Parathyroid adenoma (tissue), 2 donors: Measurements from ENCODE around the gene RAPGEF2.
"Not testable (repeated sequence)": the region's sequence is repeated elsewhere in the genome, so short reads cannot be mapped to it uniquely, and the experiment has no call there.

Experiments used
- H2AFZ ChIP-seq: fragments of 300-600 bp; sonication (generic); one replicate; pipeline ENCODE4 v1.7.0; 2017; ENCODE audit warnings: antibody characterized with exemption, mild to moderate bottlenecking
- H3K27ac ChIP-seq: fragments of 300-600 bp; sonication (generic); one replicate; pipeline ENCODE4 v1.7.0; 2017
- H3K27me3 ChIP-seq: fragments of 300-600 bp; sonication (generic); one replicate; pipeline ENCODE4 v1.7.0; 2017; ENCODE audit warnings: low read length; ENCODE audit not compliant: control insufficient read depth, insufficient read depth
- H3K36me3 ChIP-seq: fragments of 300-600 bp; sonication (generic); one replicate; pipeline ENCODE4 v1.7.0; 2017; ENCODE audit warnings: low read length; ENCODE audit not compliant: control insufficient read depth, insufficient read depth
- H3K4me1 ChIP-seq: fragments of 300-600 bp; sonication (generic); one replicate; pipeline ENCODE4 v1.7.0; 2017; ENCODE audit warnings: control low read depth
- H3K4me2 ChIP-seq: fragments of 300-600 bp; sonication (generic); one replicate; pipeline ENCODE4 v1.7.0; 2017; ENCODE audit warnings: low read length
- H3K4me3 ChIP-seq: fragments of 300-600 bp; sonication (generic); one replicate; pipeline ENCODE4 v1.7.0; 2017; ENCODE audit warnings: low read depth, low read length
- H3K79me2 ChIP-seq: fragments of 300-600 bp; sonication (generic); one replicate; pipeline ENCODE4 v1.7.0; 2017; ENCODE audit warnings: control low read depth
- H3K9ac ChIP-seq: fragments of 300-600 bp; sonication (generic); one replicate; pipeline ENCODE4 v1.7.0; 2017; ENCODE audit warnings: mild to moderate bottlenecking
- H3K9me3 ChIP-seq: fragments of 300-600 bp; sonication (generic); one replicate; pipeline ENCODE4 v1.7.0; 2017; ENCODE audit warnings: low read length; ENCODE audit not compliant: control insufficient read depth
- TF ChIP-seq, protein P1 (sequence below): fragments of 300-600 bp; sonication (generic); IDR thresholded peaks from one replicate; pipeline ENCODE4 v1.7.0; 2017; ENCODE audit warnings: antibody characterized with exemption, mild to moderate bottlenecking
- donor health status: primary hyperparathyroidism.

The RAPGEF2 gene

GRCh38 chr4:159178979-159179969, 76.4 kb downstream of the RAPGEF2 start:
- Histone ChIP-seq H3K4me1 (no peaks in the 10 kb centered on the region), H3K4me3 (no peak overlapping the region), H3K27ac (peak overlapping the region; percentile 56), H3K9ac (no peak overlapping the region), H3K4me2 (peak overlapping the region; percentile 21), H3K79me2 (peaks cover 12% of the 10 kb centered on the region), H2AFZ (no peak overlapping the region), H3K9me3 (no peaks in the 10 kb centered on the region), H3K27me3 (no peaks in the 10 kb centered on the region), H3K36me3 (no peaks in the 10 kb centered on the region)
- TF ChIP-seq, protein P1, sequence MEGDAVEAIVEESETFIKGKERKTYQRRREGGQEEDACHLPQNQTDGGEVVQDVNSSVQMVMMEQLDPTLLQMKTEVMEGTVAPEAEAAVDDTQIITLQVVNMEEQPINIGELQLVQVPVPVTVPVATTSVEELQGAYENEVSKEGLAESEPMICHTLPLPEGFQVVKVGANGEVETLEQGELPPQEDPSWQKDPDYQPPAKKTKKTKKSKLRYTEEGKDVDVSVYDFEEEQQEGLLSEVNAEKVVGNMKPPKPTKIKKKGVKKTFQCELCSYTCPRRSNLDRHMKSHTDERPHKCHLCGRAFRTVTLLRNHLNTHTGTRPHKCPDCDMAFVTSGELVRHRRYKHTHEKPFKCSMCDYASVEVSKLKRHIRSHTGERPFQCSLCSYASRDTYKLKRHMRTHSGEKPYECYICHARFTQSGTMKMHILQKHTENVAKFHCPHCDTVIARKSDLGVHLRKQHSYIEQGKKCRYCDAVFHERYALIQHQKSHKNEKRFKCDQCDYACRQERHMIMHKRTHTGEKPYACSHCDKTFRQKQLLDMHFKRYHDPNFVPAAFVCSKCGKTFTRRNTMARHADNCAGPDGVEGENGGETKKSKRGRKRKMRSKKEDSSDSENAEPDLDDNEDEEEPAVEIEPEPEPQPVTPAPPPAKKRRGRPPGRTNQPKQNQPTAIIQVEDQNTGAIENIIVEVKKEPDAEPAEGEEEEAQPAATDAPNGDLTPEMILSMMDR, result no peak

- H3K36me3 ChIP-seq, H3K4me3 ChIP-seq, H2AFZ ChIP-seq, H3K27me3 ChIP-seq, H3K9ac ChIP-seq, H3K79me2 ChIP-seq, H3K4me1 ChIP-seq, H3K9me3 ChIP-seq, H3K4me2 ChIP-seq, H3K27ac ChIP-seq: not testable (repeated sequence)
Observed at GRCh38 chr4:159183885-159184605, 81.2 kb downstream of the RAPGEF2 start.

DNA sequence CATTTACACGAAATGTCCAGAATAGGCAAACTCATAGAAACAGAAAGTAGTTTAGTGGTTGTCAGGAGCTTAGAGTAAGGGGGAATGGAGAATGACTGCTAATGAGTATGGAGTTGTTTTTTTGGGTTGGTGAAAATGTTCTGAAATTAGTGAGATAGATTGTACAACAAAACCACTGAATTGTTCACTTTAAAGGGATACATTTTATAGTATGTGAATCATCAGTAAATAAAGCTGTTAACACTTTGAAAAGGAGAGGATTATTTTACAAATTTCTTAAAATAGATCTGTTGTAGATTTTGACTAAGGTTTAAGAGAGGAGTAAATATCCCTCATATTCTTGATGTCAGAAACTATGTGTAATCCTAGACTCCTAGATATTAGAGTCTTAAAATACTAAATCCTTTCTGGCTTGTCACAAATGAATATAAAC, 82.7 kb downstream of the RAPGEF2 start:
- Histone ChIP-seq H3K79me2 (peaks cover 2% of the 10 kb centered on the region), H3K27me3 (no peaks in the 10 kb centered on the region), H3K4me3 (no peak overlapping the region), H3K9me3 (no peaks in the 10 kb centered on the region), H3K36me3 (no peaks in the 10 kb centered on the region), H3K4me2 (no peak overlapping the region), H3K27ac (no peak overlapping the region), H3K9ac (no peak overlapping the region), H2AFZ (no peak overlapping the region), H3K4me1 (no peaks in the 10 kb centered on the region)
- TF ChIP-seq, protein P1, result no peak

DNA sequence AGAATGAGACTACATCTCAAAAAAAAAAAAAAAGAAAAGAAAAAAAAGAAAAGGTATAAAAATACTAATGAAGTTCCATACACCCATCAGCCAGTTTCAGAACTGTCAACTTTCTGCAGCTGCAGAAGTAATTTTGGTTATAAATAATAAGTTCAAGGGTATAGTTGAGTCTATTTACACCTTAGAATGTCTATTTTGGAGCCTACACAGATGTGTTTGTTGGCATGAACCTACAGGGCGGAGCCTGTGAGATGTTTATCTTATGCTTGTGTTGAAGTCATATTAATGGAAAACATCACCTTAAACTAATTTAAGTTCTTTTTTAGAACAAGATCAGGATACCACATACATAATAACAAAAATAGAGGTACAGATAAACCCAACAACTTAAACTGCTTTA, 85.8 kb downstream of the RAPGEF2 start:
- Histone ChIP-seq H3K9me3 (no peaks in the 10 kb centered on the region), H3K9ac (no peak overlapping the region), H3K4me3 (no peak overlapping the region), H3K27me3 (no peaks in the 10 kb centered on the region), H3K4me2 (no peak overlapping the region), H2AFZ (no peak overlapping the region), H3K4me1 (peaks cover 2% of the 10 kb centered on the region), H3K79me2 (peaks cover 2% of the 10 kb centered on the region), H3K27ac (no peak overlapping the region), H3K36me3 (no peaks in the 10 kb centered on the region)
- TF ChIP-seq, protein P1, result no peak

DNA sequence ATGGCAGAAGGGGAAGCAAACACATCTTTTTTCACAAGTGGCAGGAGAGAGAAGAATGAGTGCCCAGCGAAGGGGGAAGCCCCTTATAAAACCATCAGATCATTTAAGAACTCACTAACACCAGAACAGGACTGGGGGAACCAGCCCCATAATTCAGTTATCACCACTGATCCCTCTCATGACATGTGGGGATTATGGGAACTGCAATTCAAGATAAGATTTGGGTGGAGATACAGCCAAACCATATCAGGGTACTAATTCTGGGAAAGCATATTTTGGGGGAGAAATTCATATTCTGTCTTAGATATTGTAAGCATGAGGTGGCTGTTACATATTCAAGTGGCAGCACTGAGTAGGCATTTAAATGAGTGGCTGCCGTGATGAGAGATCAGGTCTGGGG, 87.8 kb downstream of the RAPGEF2 start:
- H2AFZ ChIP-seq, result no peak overlapping the region
- peaks cover 2% of the 10 kb centered on the region for H3K4me1 ChIP-seq

More for the DNA sequence above, 87.8 kb downstream of the RAPGEF2 start:
- no peak overlapping the region for H3K4me2 ChIP-seq
- no peaks in the 10 kb centered on the region for H3K79me2 ChIP-seq
- no peak overlapping the region for H3K27ac ChIP-seq
- no peak overlapping the region for H3K9ac ChIP-seq
- no peaks in the 10 kb centered on the region for H3K9me3 ChIP-seq
- H3K27me3 ChIP-seq, result no peaks in the 10 kb centered on the region
- H3K36me3 ChIP-seq, result no peaks in the 10 kb centered on the region
- TF ChIP-seq, protein P1, result no peak
- H3K4me3 ChIP-seq, result no peak overlapping the region
